T-helper 2 cell treated with Interferon-gamma antibody and Interleukin-4, amounts not matched to agents 5 μg/mL and 100 μg/mL, for 36 hours (primary cell): ENCODE data around the gene SLC19A1.
"Not testable (repeated sequence)": the region's sequence is repeated elsewhere in the genome, so short reads cannot be mapped to it uniquely, and the experiment has no call there.

Source experiments
- DNase-seq: peaks from one replicate; pipeline ENCODE4 v3.0.0; 2021; ENCODE audit warnings: low spot score
- H3K27ac Mint-ChIP-seq: one replicate; pipeline ENCODE4 v1.8.0; 2021; ENCODE audit warnings: mild to moderate bottlenecking, mixed read lengths
- H3K27me3 Mint-ChIP-seq: one replicate; pipeline ENCODE4 v1.8.0; 2021; ENCODE audit warnings: low read depth, mixed read lengths
- H3K36me3 Mint-ChIP-seq: one replicate; pipeline ENCODE4 v1.8.0; 2021; ENCODE audit warnings: low read depth, mixed read lengths
- H3K4me1 Mint-ChIP-seq: one replicate; pipeline ENCODE4 v1.8.0; 2021; ENCODE audit warnings: low read depth, mixed read lengths
- H3K4me3 Mint-ChIP-seq: one replicate; pipeline ENCODE4 v1.8.0; 2022; ENCODE audit warnings: mild to moderate bottlenecking, moderate library complexity, mixed read lengths
- H3K9me3 Mint-ChIP-seq: one replicate; pipeline ENCODE4 v1.8.0; 2021; ENCODE audit warnings: mixed read lengths

The SLC19A1 gene

GRCh38 chr21:45572783-45573451, 30.7 kb upstream of the SLC19A1 start:
- Mint-ChIP-seq H3K27me3 (peaks cover 8% of the 10 kb centered on the region), H3K4me1 (peaks cover 2% of the 10 kb centered on the region), H3K4me3 (no peak overlapping the region), H3K27ac (no peak overlapping the region), H3K36me3 (no peaks in the 10 kb centered on the region), H3K9me3 (no peaks in the 10 kb centered on the region)
- no peak for DNase-seq

GRCh38 chr21:45572231-45572630, 30.0 kb upstream of the SLC19A1 start:
- H3K9me3 Mint-ChIP-seq: no peaks in the 10 kb centered on the region
- peaks cover 8% of the 10 kb centered on the region for H3K27me3 Mint-ChIP-seq

GRCh38 chr21:45571641-45572040, 29.4 kb upstream of the SLC19A1 start:
- H3K27ac Mint-ChIP-seq: no peak overlapping the region
- no peaks in the 10 kb centered on the region for H3K36me3 Mint-ChIP-seq
- peaks cover 2% of the 10 kb centered on the region for H3K4me1 Mint-ChIP-seq
- DNase-seq: no peak
- peaks cover 13% of the 10 kb centered on the region for H3K27me3 Mint-ChIP-seq
- no peaks in the 10 kb centered on the region for H3K9me3 Mint-ChIP-seq
- no peak overlapping the region for H3K4me3 Mint-ChIP-seq

More at GRCh38 chr21:45572231-45572630, 30.0 kb upstream of the SLC19A1 start:
- Mint-ChIP-seq H3K4me1 (peaks cover 2% of the 10 kb centered on the region), H3K4me3 (no peak overlapping the region), H3K36me3 (no peaks in the 10 kb centered on the region), H3K27ac (no peak overlapping the region)
- no peak for DNase-seq

DNA sequence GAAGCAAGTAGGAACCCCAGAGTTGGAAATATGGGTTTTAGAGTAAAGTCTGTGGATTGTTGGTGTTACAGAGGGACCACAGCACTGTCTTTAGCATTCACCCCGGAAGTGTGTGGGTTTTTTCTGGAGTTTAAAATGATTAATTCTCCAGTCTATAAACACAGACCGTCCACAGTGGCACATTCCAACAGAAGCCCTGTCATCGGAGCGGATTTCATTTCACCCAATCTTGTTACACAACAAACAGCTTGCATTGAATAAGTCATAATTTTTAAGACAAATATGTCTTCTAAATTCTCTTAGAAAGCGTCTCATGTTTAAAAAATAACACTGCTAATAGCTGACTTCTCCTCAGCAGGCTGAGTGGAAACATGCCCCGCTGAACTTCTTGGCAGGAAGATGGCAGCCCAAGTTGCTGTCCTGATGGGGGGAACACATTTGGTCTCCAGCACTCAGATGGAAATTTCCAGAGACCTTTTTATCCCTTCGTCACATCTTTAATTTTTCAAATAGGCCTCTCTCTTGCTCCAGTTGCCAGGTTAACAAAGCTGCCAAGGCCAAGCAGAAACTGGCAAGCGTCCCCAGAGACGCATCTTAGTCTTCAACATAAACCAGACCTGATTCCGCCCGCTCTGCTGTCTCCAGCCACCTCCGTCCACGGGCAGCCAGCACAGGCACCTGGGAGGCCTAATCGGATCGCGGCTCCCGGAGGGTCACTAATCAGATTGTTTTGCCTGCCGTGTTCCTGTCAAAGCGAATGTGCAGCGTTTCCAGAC, 28.8 kb upstream of the SLC19A1 start:
- Mint-ChIP-seq H3K4me3 (no peak overlapping the region), H3K36me3 (no peaks in the 10 kb centered on the region), H3K9me3 (no peaks in the 10 kb centered on the region), H3K27ac (no peak overlapping the region), H3K4me1 (peaks cover 2% of the 10 kb centered on the region), H3K27me3 (peaks cover 13% of the 10 kb centered on the region)
- no peak for DNase-seq

DNA sequence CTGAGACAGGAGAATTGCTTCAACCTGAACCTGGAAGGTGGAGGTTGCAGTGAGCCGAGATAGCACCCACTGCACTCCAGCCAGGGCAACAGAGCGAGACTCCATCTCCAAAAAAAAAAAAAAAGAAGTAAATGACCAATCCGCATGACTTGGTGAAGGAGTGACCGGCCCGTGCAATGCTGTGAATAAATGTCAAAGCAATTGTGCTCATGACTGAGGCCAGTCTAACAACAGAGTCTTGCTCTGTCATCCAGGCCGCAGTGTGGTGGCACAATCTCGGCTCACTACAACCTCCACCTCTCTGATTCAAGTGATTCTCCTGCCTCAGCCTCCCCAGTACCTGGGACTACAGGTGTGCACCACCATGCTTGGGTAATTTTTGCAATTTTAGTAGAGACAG, 27.8 kb upstream of the SLC19A1 start:
- no peak for DNase-seq
- no peaks in the 10 kb centered on the region for H3K9me3 Mint-ChIP-seq
- no peaks in the 10 kb centered on the region for H3K36me3 Mint-ChIP-seq

DNA sequence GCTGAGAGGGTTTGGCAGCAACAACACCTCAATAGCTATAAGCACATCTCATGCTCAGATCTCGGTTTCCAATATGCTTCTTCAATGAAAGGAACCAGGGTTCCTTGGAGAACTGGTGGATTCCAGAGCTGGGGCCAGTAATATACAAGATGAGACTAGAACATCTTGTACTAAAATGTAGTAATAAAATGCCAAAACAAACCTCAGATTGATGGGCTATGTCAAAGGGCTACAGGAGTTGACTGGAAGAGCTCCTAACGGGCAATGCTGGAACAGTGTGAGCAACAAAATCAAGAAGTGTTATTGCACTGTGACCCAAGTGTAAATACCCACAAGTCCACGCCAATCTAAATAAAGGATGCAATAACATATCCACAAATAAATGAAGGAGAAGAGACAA, 26.1 kb upstream of the SLC19A1 start:
- H3K4me3 Mint-ChIP-seq: no peak overlapping the region
- no peak for DNase-seq
- H3K27me3 Mint-ChIP-seq: peaks cover 25% of the 10 kb centered on the region
- H3K27ac Mint-ChIP-seq: no peak overlapping the region
- H3K36me3 Mint-ChIP-seq: no peaks in the 10 kb centered on the region
- H3K9me3 Mint-ChIP-seq: no peaks in the 10 kb centered on the region
- no peaks in the 10 kb centered on the region for H3K4me1 Mint-ChIP-seq

More for the DNA sequence above, 27.8 kb upstream of the SLC19A1 start:
- Mint-ChIP-seq H3K4me1 (peaks cover 2% of the 10 kb centered on the region), H3K4me3 (no peak overlapping the region), H3K27ac (no peak overlapping the region), H3K27me3 (peaks cover 14% of the 10 kb centered on the region)

- not testable (repeated sequence) for H3K4me3 Mint-ChIP-seq, H3K4me1 Mint-ChIP-seq, H3K27ac Mint-ChIP-seq, H3K9me3 Mint-ChIP-seq, DNase-seq, H3K36me3 Mint-ChIP-seq
- H3K27me3 Mint-ChIP-seq: peaks cover 39% of the 10 kb centered on the region
Measured at GRCh38 chr21:45564137-45564536, 21.9 kb upstream of the SLC19A1 start.

DNA sequence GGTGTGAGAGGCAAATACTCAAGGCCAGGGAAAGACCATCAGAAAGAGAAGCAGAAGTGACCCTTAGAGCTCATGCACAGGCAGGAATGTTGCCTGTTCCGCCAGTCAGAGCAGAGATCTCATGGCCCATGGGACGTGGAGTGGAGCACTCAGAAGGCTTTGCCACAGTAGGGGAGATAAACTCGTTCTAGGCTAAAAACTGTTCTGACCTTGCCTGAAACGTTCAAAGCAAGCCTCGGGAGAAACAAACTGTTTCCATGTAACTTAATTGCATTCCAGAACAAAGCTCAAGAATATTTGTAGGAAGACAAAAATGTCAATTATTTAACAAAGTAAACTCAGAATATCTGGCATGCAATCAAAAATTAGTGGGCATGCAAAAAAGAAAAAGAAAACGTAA, 20.7 kb upstream of the SLC19A1 start:
- no peaks in the 10 kb centered on the region for H3K36me3 Mint-ChIP-seq

GRCh38 chr21:45562402-45562801, 20.2 kb upstream of the SLC19A1 start:
- H3K4me3 Mint-ChIP-seq: no peak overlapping the region
- no peaks in the 10 kb centered on the region for H3K36me3 Mint-ChIP-seq
- no peaks in the 10 kb centered on the region for H3K9me3 Mint-ChIP-seq
- DNase-seq: no peak
- no peaks in the 10 kb centered on the region for H3K4me1 Mint-ChIP-seq
- no peak overlapping the region for H3K27ac Mint-ChIP-seq
- peaks cover 33% of the 10 kb centered on the region for H3K27me3 Mint-ChIP-seq

More for the DNA sequence above, 20.7 kb upstream of the SLC19A1 start:
- DNase-seq: no peak
- Mint-ChIP-seq H3K9me3 (no peaks in the 10 kb centered on the region), H3K4me3 (no peak overlapping the region), H3K27ac (no peak overlapping the region), H3K27me3 (peaks cover 33% of the 10 kb centered on the region), H3K4me1 (no peaks in the 10 kb centered on the region)

DNA sequence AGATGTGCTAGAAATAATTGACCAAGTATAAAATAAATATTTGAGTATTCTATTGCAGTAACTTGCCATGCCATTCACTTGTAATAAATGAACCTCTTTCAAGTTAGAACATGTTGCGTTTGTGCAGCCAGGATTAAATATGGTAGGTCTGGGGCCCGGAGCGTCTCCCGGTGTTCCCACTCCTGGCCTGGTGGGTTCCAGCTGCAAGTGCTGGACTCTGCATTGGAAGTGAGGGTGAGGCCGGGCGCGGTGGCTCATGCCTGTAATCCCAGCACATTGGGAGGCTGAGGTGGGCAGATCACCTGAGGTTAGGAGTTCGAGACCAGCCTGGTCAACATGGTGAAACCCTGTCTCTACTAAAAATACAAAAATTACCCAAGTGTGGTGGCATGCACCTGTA, 19.0 kb upstream of the SLC19A1 start:
- H3K36me3 Mint-ChIP-seq, H3K4me3 Mint-ChIP-seq, DNase-seq, H3K4me1 Mint-ChIP-seq, H3K9me3 Mint-ChIP-seq, H3K27ac Mint-ChIP-seq: not testable (repeated sequence)
- H3K27me3 Mint-ChIP-seq: peaks cover 28% of the 10 kb centered on the region

DNA sequence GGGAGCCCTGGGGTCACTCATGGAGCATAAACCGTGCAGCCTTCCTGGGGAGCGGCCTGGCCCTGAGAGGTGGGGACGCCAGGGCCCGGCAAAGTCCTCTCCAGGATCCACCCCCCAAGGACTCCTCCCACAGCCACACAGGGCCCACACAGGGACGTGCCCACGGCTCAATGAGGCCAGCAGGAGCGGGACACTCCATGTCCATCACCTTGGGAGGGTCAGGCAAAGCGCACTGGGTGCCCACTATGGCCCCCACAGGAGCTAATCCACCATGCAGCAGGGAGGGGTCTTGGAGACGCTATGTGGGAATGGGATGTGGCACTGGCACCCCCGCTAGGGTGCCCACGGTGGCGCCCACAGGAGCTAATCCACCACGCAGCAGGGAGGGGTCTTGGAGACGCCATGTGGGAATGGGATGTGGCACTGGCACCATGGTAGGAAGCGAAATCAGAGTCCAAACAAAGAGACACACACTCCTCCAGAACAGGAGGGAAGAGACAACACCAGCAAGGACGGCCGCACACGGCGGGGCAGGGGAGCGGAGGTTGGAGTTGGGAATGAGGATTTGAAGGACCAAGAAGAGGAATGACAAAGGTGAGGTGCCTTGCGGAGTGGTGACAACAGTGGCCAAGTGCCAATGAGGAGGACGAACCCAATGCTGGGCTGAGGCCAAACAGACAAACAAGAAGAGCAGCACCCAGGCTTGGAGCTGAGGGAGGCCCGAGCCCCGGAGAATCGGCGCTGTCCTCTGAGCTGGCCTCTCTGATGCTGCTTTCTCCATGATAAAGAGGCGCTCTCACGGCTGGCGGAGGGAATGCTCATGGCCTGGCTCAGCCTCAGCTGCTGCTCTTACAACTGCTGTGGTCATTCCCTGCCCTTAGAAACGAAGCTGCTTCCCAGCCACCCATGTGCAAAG, 18.1 kb upstream of the SLC19A1 start:
- peaks cover 28% of the 10 kb centered on the region for H3K27me3 Mint-ChIP-seq
- H3K9me3 Mint-ChIP-seq: no peaks in the 10 kb centered on the region
- H3K4me3 Mint-ChIP-seq: no peak overlapping the region
- H3K27ac Mint-ChIP-seq: no peak overlapping the region
- no peaks in the 10 kb centered on the region for H3K36me3 Mint-ChIP-seq
- no peak for DNase-seq
- H3K4me1 Mint-ChIP-seq: no peaks in the 10 kb centered on the region

GRCh38 chr21:45559216-45560105, 17.2 kb upstream of the SLC19A1 start:
- H3K9me3 Mint-ChIP-seq: no peaks in the 10 kb centered on the region
- H3K4me3 Mint-ChIP-seq: no peak overlapping the region
- peaks cover 3% of the 10 kb centered on the region for H3K4me1 Mint-ChIP-seq
- H3K36me3 Mint-ChIP-seq: no peaks in the 10 kb centered on the region
- H3K27me3 Mint-ChIP-seq: peaks cover 23% of the 10 kb centered on the region
- no peak for DNase-seq
- H3K27ac Mint-ChIP-seq: no peak overlapping the region

- Mint-ChIP-seq H3K9me3 (no peaks in the 10 kb centered on the region), H3K27ac (no peak overlapping the region), H3K4me3 (no peak overlapping the region), H3K27me3 (peaks cover 14% of the 10 kb centered on the region), H3K4me1 (peaks cover 4% of the 10 kb centered on the region), H3K36me3 (no peaks in the 10 kb centered on the region)
- DNase-seq: no peak
Measured at GRCh38 chr21:45558044-45558721, 15.9 kb upstream of the SLC19A1 start.
